LNCaP clone FGC (cell line): ENCODE measurements around the gene CZIB.

Experiments
- DNase-seq: peaks from one replicate; pipeline ENCODE4 v3.0.0-alpha.2; 2011; ENCODE audit warnings: low read depth
- H3K4me3 ChIP-seq: 2 replicates; pipeline ENCODE4 v1.5.1; 2011; ENCODE audit warnings: mild to moderate bottlenecking, low read depth, low read length, control low read depth
- CTCF ChIP-seq: IDR thresholded peaks from 2 replicates; pipeline ENCODE4 v1.5.1; 2012; ENCODE audit warnings: mild to moderate bottlenecking; ENCODE audit not compliant: control insufficient read depth, insufficient read depth; ENCODE audit errors: extremely low read depth

Gene CZIB

GRCh38 chr1:53220171-53220961 is at the start of gene CZIB:
Gene CZIB (minus strand): TSS chr1:53220634. CDS start chr1:53220575, 59 bp downstream.
- peak within 1 kb of the TSS; percentile 79 for H3K4me3 ChIP-seq
- DNase-seq: peak; percentile 87
- no peak for TF ChIP-seq CTCF

GRCh38 chr1:53270107-53270506 is 49.7 kb upstream of the CZIB start:
- no peak for TF ChIP-seq CTCF
- H3K4me3 ChIP-seq: no peak overlapping the region

GRCh38 chr1:53267761-53268160 is 47.3 kb upstream of the CZIB start:
- DNase-seq: no peak
- TF ChIP-seq CTCF: no peak

More at GRCh38 chr1:53270107-53270506, 49.7 kb upstream of the CZIB start:
- DNase-seq: no peak

GRCh38 chr1:53266038-53266437 is 45.6 kb upstream of the CZIB start:
- TF ChIP-seq CTCF: peak; percentile 48
- H3K4me3 ChIP-seq: no peak overlapping the region
- no peak for DNase-seq

More at GRCh38 chr1:53267761-53268160, 47.3 kb upstream of the CZIB start:
- H3K4me3 ChIP-seq: no peak overlapping the region

GRCh38 chr1:53265581-53265980 is 45.1 kb upstream of the CZIB start:
- H3K4me3 ChIP-seq: no peak overlapping the region
- no peak for TF ChIP-seq CTCF
- DNase-seq: no peak

- DNase-seq: no peak
- H3K4me3 ChIP-seq: no peak overlapping the region
- no peak for TF ChIP-seq CTCF
These were observed 43.6 kb upstream of the CZIB start for GRCh38 chr1:53264048-53264447.

- TF ChIP-seq CTCF: no peak
- no peak for DNase-seq
- H3K4me3 ChIP-seq: no peak overlapping the region
These were observed 41.6 kb upstream of the CZIB start for GRCh38 chr1:53262000-53262399.
